CD4-positive, alpha-beta T cell (primary cell): ENCODE data around the gene PRSS56. TPM values are rescaled to one million over a fixed set of nuclear protein-coding genes. Genes with fewer than 3 reads are reported as not detected.

ENCODE experiments used
- ATAC-seq: fragments of 200-7000 bp; cut with Tn5 transposase; one replicate; pipeline ENCODE4 v1.10.0; 2022; ENCODE audit warnings: mild to moderate bottlenecking; ENCODE audit not compliant: poor library complexity
- CTCF ChIA-PET: fragments of 350-600 bp; sonication (Branson Sonifier 250); formaldehyde crosslinking; loops from one replicate; lab custom pipeline; 2021; ENCODE audit warnings: antibody characterized with exemption, inconsistent platforms; lab: Charles Lee
- POLR2A ChIA-PET: fragments of 350-600 bp; sonication (Branson Sonifier 250); formaldehyde crosslinking; loops from one replicate; lab custom pipeline; 2021; ENCODE audit warnings: antibody characterized with exemption, inconsistent platforms; lab: Charles Lee
- DNase-seq, 14 experiments: peaks; one replicate each; pipeline ENCODE4 v3.0.0-alpha.2; 2013 to 2020; ENCODE audit warnings: mixed read lengths in 2 of 14
- H3K27ac ChIP-seq, 2 donors: one replicate each; pipeline versions ENCODE4 v1.5.1 to v1.7.0; 2013; ENCODE audit warnings: low read length in 2 of 2, low read depth in 1 of 2, mild to moderate bottlenecking in 1 of 2
- H3K27me3 ChIP-seq, 2 experiments: 1 replicate in 1 of 2; 2 replicates in 1 of 2; pipeline versions ENCODE4 v1.6.1 to v1.7.0; 2013; ENCODE audit warnings: low read length in 2 of 2, control low read depth in 1 of 2, mild to moderate bottlenecking in 1 of 2, moderate library complexity in 1 of 2; ENCODE audit not compliant: insufficient read depth in 2 of 2, control insufficient read depth in 1 of 2
- H3K36me3 ChIP-seq: one replicate; pipeline ENCODE4 v1.6.1; 2013; ENCODE audit warnings: low read length, control low read depth; ENCODE audit not compliant: insufficient read depth
- H3K4me1 ChIP-seq: one replicate; pipeline ENCODE4 v1.6.1; 2013; ENCODE audit warnings: low read length, control low read depth; ENCODE audit not compliant: insufficient read depth
- H3K4me3 ChIP-seq: one replicate; pipeline ENCODE4 v1.5.1; 2013; ENCODE audit warnings: mild to moderate bottlenecking, low read length, moderate library complexity
- H3K9me3 ChIP-seq, 2 experiments: 1 replicate in 1 of 2; 2 replicates in 1 of 2; pipeline versions ENCODE4 v1.6.1 to v1.7.0; 2013; ENCODE audit warnings: low read length in 2 of 2, mild to moderate bottlenecking in 2 of 2, control low read depth in 1 of 2, moderate library complexity in 1 of 2; ENCODE audit not compliant: control insufficient read depth in 1 of 2, insufficient read depth in 1 of 2
- H3K27ac Mint-ChIP-seq: one replicate; pipeline ENCODE4 v1.8.0; 2020; ENCODE audit warnings: mixed read lengths
- H3K27me3 Mint-ChIP-seq: one replicate; pipeline ENCODE4 v1.8.0; 2021; ENCODE audit warnings: mixed read lengths
- H3K36me3 Mint-ChIP-seq: one replicate; pipeline ENCODE4 v1.8.0; 2021; ENCODE audit warnings: low read depth, mixed read lengths
- H3K4me1 Mint-ChIP-seq: one replicate; pipeline ENCODE4 v1.8.0; 2021; ENCODE audit warnings: low read depth, mixed read lengths
- H3K4me3 Mint-ChIP-seq: one replicate; pipeline ENCODE4 v1.8.0; 2020; ENCODE audit warnings: mild to moderate bottlenecking, mixed read lengths
- H3K9me3 Mint-ChIP-seq: one replicate; pipeline ENCODE4 v1.8.0; 2020; ENCODE audit warnings: mixed read lengths
- intact Hi-C, 2 experiments: fragments of 100-400 bp; cut with DNase I in 1 of 2; cut with micrococcal nuclease in 1 of 2; formaldehyde crosslinking; loops; one replicate each; pipeline versions ENCODE4 v1.15.1 to v1.9.0; 2023 to 2025; cut with DNase I, micrococcal nuclease
- total RNA-seq, 174 experiments: library from RNA in 2 of 174; stranded (reverse) in 2 of 174; gene quantifications; one replicate each; pipeline ENCODE4 v1.2.3 and lab custom pipeline; 2021 to 2026
- TF ChIP-seq, protein P1 (sequence below): fragments of 200-600 bp; IDR thresholded peaks from one replicate; pipeline ENCODE4 v1.8.0; 2022; ENCODE audit warnings: antibody characterized with exemption, mild to moderate bottlenecking

The PRSS56 gene
- total RNA-seq, 2 experiments from 2014 or later = not detected

DNA sequence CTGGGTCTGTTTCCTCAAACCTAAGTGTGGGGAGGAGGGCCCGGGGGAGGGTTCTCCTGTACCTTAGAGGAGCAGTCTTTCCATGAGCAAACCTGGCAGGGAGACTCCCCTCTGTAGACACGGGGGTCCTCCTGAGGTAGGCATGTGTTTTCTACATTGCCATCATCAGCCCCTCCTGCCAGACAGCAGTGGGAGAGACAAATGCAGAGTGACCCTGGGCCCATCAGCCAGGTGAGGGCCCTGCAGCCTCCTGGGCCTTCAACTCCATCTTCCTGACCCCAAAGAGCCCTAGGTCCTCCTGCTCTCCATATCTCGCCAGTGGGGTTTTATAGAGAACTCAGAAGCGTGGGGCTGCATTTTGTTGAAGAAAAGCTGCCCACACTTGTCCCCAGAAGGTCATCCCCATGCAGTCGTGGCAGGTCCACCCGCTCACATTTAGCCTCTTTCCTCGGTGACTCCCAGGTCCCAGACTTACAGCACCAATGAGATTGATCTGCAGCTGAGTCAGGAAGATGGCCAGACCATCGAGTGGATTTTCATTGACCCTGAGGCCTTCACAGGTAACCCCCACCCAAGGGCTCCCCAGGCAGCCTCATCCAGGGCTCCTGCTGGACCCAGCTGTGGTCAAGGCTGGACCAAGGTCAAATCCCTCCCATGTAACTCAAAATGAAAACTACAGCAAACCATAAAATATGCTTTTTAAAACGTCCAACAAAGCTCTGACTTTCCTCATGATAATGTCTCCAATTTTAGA, 21.9 kb downstream of the PRSS56 start:
- DNase-seq (no peak), ATAC-seq (no peak)
- Mint-ChIP-seq H3K9me3 (no peaks in the 10 kb centered on the region), H3K4me3 (no peak overlapping the region), H3K4me1 (peaks cover 12% of the 10 kb centered on the region), H3K27me3 (peaks cover 2% of the 10 kb centered on the region), H3K36me3 (peaks cover 16% of the 10 kb centered on the region), H3K27ac (no peak overlapping the region)
- CTCF ChIA-PET = no interaction called here
- Histone ChIP-seq H3K9me3 (peaks cover 0 to 6% of the 10 kb centered on the region in 2 experiments), H3K27me3 (peaks cover 0 to 6% of the 10 kb centered on the region in 2 experiments), H3K27ac (no peak overlapping the region), H3K4me3 (no peak overlapping the region), H3K4me1 (peaks cover 13% of the 10 kb centered on the region), H3K36me3 (peaks cover 14% of the 10 kb centered on the region)
- TF ChIP-seq, protein P1, sequence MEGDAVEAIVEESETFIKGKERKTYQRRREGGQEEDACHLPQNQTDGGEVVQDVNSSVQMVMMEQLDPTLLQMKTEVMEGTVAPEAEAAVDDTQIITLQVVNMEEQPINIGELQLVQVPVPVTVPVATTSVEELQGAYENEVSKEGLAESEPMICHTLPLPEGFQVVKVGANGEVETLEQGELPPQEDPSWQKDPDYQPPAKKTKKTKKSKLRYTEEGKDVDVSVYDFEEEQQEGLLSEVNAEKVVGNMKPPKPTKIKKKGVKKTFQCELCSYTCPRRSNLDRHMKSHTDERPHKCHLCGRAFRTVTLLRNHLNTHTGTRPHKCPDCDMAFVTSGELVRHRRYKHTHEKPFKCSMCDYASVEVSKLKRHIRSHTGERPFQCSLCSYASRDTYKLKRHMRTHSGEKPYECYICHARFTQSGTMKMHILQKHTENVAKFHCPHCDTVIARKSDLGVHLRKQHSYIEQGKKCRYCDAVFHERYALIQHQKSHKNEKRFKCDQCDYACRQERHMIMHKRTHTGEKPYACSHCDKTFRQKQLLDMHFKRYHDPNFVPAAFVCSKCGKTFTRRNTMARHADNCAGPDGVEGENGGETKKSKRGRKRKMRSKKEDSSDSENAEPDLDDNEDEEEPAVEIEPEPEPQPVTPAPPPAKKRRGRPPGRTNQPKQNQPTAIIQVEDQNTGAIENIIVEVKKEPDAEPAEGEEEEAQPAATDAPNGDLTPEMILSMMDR = no peak
- intact Hi-C loops = no loop called here
- POLR2A ChIA-PET = no interaction called here

- H3K36me3 ChIP-seq = peaks cover 14% of the 10 kb centered on the region
Measured at GRCh38 chr2:232542715-232543467, 22.7 kb downstream of the PRSS56 start.

GRCh38 chr2:232543491-232543890, 23.3 kb downstream of the PRSS56 start:
- Histone ChIP-seq H3K36me3 (peaks cover 14% of the 10 kb centered on the region), H3K27me3 (no peaks in the 10 kb centered on the region), H3K9me3 (peaks cover 0 to 7% of the 10 kb centered on the region in 2 experiments), H3K4me1 (peaks cover 23% of the 10 kb centered on the region), H3K27ac (no peak overlapping the region), H3K4me3 (no peak overlapping the region)
- Mint-ChIP-seq H3K9me3 (peaks cover under 1% of the 10 kb centered on the region), H3K27me3 (no peaks in the 10 kb centered on the region), H3K4me1 (peaks cover 25% of the 10 kb centered on the region), H3K4me3 (peak overlapping the region; percentile 43), H3K27ac (peak overlapping the region; percentile 62), H3K36me3 (peaks cover 28% of the 10 kb centered on the region)
- no peak for ATAC-seq
- ChIA-PET POLR2A (no interaction called here), CTCF (no interaction called here)
- TF ChIP-seq, protein P1 = no peak
- intact Hi-C loops = no loop called here
- no peak for DNase-seq

More at GRCh38 chr2:232542715-232543467, 22.7 kb downstream of the PRSS56 start:
- peaks cover 19% of the 10 kb centered on the region for H3K4me1 Mint-ChIP-seq
- H3K36me3 Mint-ChIP-seq = peaks cover 22% of the 10 kb centered on the region
- Histone ChIP-seq H3K4me1 (peaks cover 19% of the 10 kb centered on the region), H3K9me3 (peaks cover 0 to 7% of the 10 kb centered on the region in 2 experiments), H3K27ac (no peak overlapping the region), H3K4me3 (no peak overlapping the region), H3K27me3 (no peaks in the 10 kb centered on the region)
- peak overlapping the region; percentile 62 for H3K27ac Mint-ChIP-seq
- no peaks in the 10 kb centered on the region for H3K9me3 Mint-ChIP-seq
- no peaks in the 10 kb centered on the region for H3K27me3 Mint-ChIP-seq
- ChIA-PET POLR2A (no interaction called here), CTCF (no interaction called here)
- no peak overlapping the region for H3K4me3 Mint-ChIP-seq
- DNase-seq = no peak
- intact Hi-C loops = no loop called here
- no peak for ATAC-seq
- TF ChIP-seq, protein P1 = no peak
